AG09319 (cell line): Measurements from ENCODE around the gene NFIX.

Experiments
- DNase-seq: peaks from one replicate; pipeline ENCODE4 v3.0.0-alpha.2; 2010; ENCODE audit warnings: low read depth; ENCODE audit errors: extremely low read depth
- CTCF ChIP-seq: IDR thresholded peaks from 2 replicates; pipeline ENCODE4 v1.5.1; 2011; ENCODE audit warnings: low read depth, mild to moderate bottlenecking, inconsistent platforms, low read length, moderate library complexity

The NFIX gene

GRCh38 chr19:13082192-13083007 is 87.1 kb downstream of the NFIX start:
- peak; percentile 51 for TF ChIP-seq CTCF
- no peak for DNase-seq

- no peak for DNase-seq
- TF ChIP-seq CTCF, result no peak
These were observed 87.7 kb downstream of the NFIX start for GRCh38 chr19:13083008-13083404.

- DNase-seq, result no peak
- no peak for TF ChIP-seq CTCF
These were observed 88.4 kb downstream of the NFIX start for GRCh38 chr19:13083627-13084026.

- DNase-seq, result no peak
- TF ChIP-seq CTCF, result no peak
These were observed 90.4 kb downstream of the NFIX start for GRCh38 chr19:13085666-13086065.

GRCh38 chr19:13086341-13086740 is 91.1 kb downstream of the NFIX start:
- no peak for TF ChIP-seq CTCF
- DNase-seq, result no peak

GRCh38 chr19:13087295-13087694 is 92.0 kb downstream of the NFIX start:
- TF ChIP-seq CTCF, result no peak
- DNase-seq, result no peak

- no peak for TF ChIP-seq CTCF
- DNase-seq, result no peak
These were observed 92.7 kb downstream of the NFIX start for GRCh38 chr19:13087795-13088537.
